BJ (cell line): ENCODE results near the gene HK2. TPM values are rescaled to one million over a fixed set of nuclear protein-coding genes. Genes with fewer than 3 reads are reported as not detected.

ENCODE experiments used
- CTCF ChIA-PET: fragments of 350-600 bp; formaldehyde crosslinking; extraction: SDS; loops from one replicate; lab custom pipeline; 2021; ENCODE audit warnings: antibody characterized with exemption, inconsistent platforms; lab: Yijun Ruan, JAX
- POLR2A ChIA-PET: fragments of 300-600 bp; sonication (Branson Sonifier 250); formaldehyde crosslinking; extraction: SDS; loops from one replicate; lab custom pipeline; 2021; ENCODE audit warnings: antibody characterized with exemption; lab: Charles Lee
- DNase-seq: peaks from one replicate; pipeline ENCODE4 v3.0.0-alpha.2; 2011; ENCODE audit warnings: low read depth
- H3K27me3 ChIP-seq: 2 replicates; pipeline ENCODE4 v1.6.0; 2011; ENCODE audit warnings: low read length; ENCODE audit not compliant: control insufficient read depth, insufficient read depth
- H3K36me3 ChIP-seq: 2 replicates; pipeline ENCODE4 v1.5.1; 2011; ENCODE audit warnings: low read length; ENCODE audit not compliant: control insufficient read depth, insufficient read depth
- H3K4me3 ChIP-seq: 2 replicates; pipeline ENCODE4 v1.5.1; 2011; ENCODE audit warnings: low read depth, mild to moderate bottlenecking, control low read depth, low read length
- polyA plus RNA-seq: library from polyadenylated mRNA; depleted of rRNA; stranded (reverse); fragments of >200 nt; gene quantifications from 2 replicates; pipeline ENCODE4 v1.2.3, GENCODE V29; 2011
- TF ChIP-seq, protein P1 (sequence below): IDR thresholded peaks from 2 replicates; pipeline ENCODE4 v1.5.1; 2011; ENCODE audit warnings: low read depth, mild to moderate bottlenecking, control low read depth, inconsistent platforms, low read length, moderate library complexity; ENCODE audit not compliant: insufficient read depth

Gene HK2
- polyA plus RNA-seq, 1 experiment, result 21.8 TPM

DNA sequence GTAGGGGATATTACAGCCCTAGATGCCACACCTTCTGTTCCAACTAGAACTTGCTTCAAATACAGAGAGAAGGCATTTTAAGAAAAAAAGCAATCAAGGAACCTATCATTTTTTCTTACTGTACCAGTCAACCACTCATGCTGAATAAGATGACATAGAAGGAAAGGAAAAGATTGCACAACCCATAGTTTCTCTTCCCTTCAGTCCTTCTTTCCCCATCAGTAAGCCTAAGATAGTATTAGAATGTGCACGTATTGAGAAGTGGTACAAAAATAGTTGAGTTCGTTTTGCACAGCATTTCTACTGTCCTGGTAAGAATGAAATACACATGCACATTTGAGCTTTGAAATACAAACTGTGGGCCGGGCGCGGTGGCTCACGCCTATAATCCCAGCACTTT lies 27.0 kb upstream of the HK2 start:
- Histone ChIP-seq H3K27me3 (peaks cover 6% of the 10 kb centered on the region; the same call in 1 of the 2 replicates), H3K36me3 (no peaks in the 10 kb centered on the region), H3K4me3 (no peak overlapping the region)
- TF ChIP-seq, protein P1, sequence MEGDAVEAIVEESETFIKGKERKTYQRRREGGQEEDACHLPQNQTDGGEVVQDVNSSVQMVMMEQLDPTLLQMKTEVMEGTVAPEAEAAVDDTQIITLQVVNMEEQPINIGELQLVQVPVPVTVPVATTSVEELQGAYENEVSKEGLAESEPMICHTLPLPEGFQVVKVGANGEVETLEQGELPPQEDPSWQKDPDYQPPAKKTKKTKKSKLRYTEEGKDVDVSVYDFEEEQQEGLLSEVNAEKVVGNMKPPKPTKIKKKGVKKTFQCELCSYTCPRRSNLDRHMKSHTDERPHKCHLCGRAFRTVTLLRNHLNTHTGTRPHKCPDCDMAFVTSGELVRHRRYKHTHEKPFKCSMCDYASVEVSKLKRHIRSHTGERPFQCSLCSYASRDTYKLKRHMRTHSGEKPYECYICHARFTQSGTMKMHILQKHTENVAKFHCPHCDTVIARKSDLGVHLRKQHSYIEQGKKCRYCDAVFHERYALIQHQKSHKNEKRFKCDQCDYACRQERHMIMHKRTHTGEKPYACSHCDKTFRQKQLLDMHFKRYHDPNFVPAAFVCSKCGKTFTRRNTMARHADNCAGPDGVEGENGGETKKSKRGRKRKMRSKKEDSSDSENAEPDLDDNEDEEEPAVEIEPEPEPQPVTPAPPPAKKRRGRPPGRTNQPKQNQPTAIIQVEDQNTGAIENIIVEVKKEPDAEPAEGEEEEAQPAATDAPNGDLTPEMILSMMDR, result no peak
- no peak for DNase-seq
- CTCF ChIA-PET, result no interaction called here
- POLR2A ChIA-PET, result no interaction called here

DNA sequence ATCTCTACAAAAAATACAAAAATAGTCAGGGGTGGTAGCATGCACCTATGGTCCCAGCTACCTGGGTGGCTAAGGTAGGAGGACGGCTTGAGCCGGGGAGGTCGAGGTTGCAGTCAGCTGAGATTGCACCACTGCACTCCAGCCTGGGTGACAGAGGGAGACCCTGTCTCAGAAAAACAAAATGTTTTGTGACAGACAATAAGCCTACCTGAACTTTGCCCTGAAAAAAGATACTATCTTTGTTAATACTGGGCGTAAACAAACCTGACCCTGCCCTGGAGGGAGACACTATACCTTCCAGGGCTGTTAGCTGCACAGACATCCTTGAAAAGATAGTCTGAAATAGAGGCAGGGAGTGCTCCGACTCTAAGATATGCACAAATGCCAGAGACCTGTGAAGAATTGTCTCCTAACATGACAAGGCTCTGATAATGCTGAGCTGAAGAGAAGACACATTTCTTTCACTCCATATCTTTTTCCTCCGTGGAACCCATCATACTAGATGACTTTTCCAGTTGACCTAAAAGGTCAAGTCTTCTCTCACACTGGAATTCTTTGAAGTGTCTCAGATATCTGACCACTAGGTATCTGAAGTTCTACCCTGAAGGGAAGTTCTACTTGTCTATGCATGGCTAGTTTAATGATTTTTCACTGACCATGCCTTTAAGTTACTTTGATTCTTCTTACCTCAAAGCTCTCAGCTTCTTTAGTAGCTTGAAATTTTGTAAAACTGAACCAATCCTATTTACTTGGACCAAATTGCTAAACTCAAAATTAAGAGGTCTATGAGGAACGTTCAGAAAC lies 20.9 kb upstream of the HK2 start:
- no peak for DNase-seq
- ChIA-PET CTCF (interaction anchor here (1.0 to 1.2 kb wide), 2 partner anchors 122 to 125 kb away, joined by 3 read pairs; no protein-coding TSS in a partner anchor), POLR2A (no interaction called here)
- Histone ChIP-seq H3K4me3 (no peak overlapping the region), H3K27me3 (peaks cover 9% of the 10 kb centered on the region), H3K36me3 (no peaks in the 10 kb centered on the region)
- TF ChIP-seq, protein P1, result no peak

- Histone ChIP-seq H3K36me3 (no peaks in the 10 kb centered on the region), H3K27me3 (peaks cover 9% of the 10 kb centered on the region), H3K4me3 (no peak overlapping the region)
- DNase-seq, result no peak
- ChIA-PET POLR2A (no interaction called here), CTCF (interaction anchor here (1.2 kb wide), 1 partner anchor 127 kb away, joined by 3 read pairs; no protein-coding TSS in a partner anchor)
- TF ChIP-seq, protein P1, result no peak
Measured at GRCh38 chr2:74814102-74814501, 19.8 kb upstream of the HK2 start.

DNA sequence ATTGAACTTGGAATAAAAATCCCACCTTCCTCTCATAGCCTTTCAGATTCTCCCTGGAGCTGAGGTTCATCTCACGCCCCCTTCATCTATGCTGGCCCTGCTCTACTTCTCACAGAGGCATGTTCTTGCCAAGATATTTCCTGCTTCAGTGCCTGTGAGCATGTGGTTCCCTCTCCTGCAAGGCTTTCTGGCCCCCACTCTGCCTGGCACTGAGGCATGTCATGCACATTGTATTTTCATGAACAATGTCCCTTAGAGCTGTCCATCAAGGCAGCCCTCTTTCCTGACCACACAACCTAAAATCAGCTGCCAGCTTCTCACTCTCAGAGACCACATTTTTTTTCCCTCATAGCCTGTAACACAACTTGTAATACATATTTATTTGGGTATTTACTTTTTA lies 18.0 kb upstream of the HK2 start:
- CTCF ChIA-PET, result interaction anchor here (1.1 to 1.2 kb wide), 2 partner anchors 19 to 102 kb away, joined by 3 read pairs; no protein-coding TSS in a partner anchor

More for the DNA sequence above, 18.0 kb upstream of the HK2 start:
- peaks cover 9% of the 10 kb centered on the region for H3K27me3 ChIP-seq
- DNase-seq, result no peak
- H3K4me3 ChIP-seq, result no peak overlapping the region
- TF ChIP-seq, protein P1, result no peak
- no peaks in the 10 kb centered on the region for H3K36me3 ChIP-seq
- POLR2A ChIA-PET, result no interaction called here
